ENCODE results near the gene AMBN.

AMBN gene

GRCh38 chr4:70559924-70560323 lies 32.1 kb upstream of the AMBN start:
- no peaks in the 10 kb centered on the region for H3K9me3 ChIP-seq (ENCODE audit: severe bottlenecking)
- no peaks in the 10 kb centered on the region for H3K36me3 ChIP-seq (ENCODE audit: low read depth)
- no peaks in the 10 kb centered on the region for H3K27me3 ChIP-seq (ENCODE audit: insufficient read depth, poor library complexity, severe bottlenecking)
- no peaks in the 10 kb centered on the region for H3K4me1 ChIP-seq (ENCODE audit: insufficient read depth, poor library complexity, severe bottlenecking)
- DNase-seq (ENCODE audit: low spot score) = no peak
- ATAC-seq (ENCODE audit: low read depth) = no peak
- TF ChIP-seq CTCF (IDR thresholded peaks at IDR 0.05; ENCODE audit: poor library complexity, severe bottlenecking) = no peak
- H3K27ac ChIP-seq (ENCODE audit: poor library complexity, severe bottlenecking) = no peak overlapping the region
- H3K4me3 ChIP-seq (ENCODE audit: severe bottlenecking) = no peak overlapping the region

- Histone ChIP-seq H3K4me1 (ENCODE audit: insufficient read depth, poor library complexity, severe bottlenecking) (no peaks in the 10 kb centered on the region), H3K4me3 (ENCODE audit: severe bottlenecking) (no peak overlapping the region), H3K9me3 (ENCODE audit: severe bottlenecking) (no peaks in the 10 kb centered on the region), H3K27ac (ENCODE audit: poor library complexity, severe bottlenecking) (no peak overlapping the region), H3K36me3 (ENCODE audit: low read depth) (no peaks in the 10 kb centered on the region), H3K27me3 (ENCODE audit: insufficient read depth, poor library complexity, severe bottlenecking) (no peaks in the 10 kb centered on the region)
- no peak for DNase-seq (ENCODE audit: low spot score)
- no peak for ATAC-seq (ENCODE audit: low read depth)
- no peak for TF ChIP-seq CTCF (IDR thresholded peaks at IDR 0.05; ENCODE audit: poor library complexity, severe bottlenecking)
Observed at GRCh38 chr4:70564033-70564432, 28.0 kb upstream of the AMBN start.

- H3K4me1 ChIP-seq (ENCODE audit: insufficient read depth, poor library complexity, severe bottlenecking) = no peaks in the 10 kb centered on the region
- H3K27me3 ChIP-seq (ENCODE audit: insufficient read depth, poor library complexity, severe bottlenecking) = no peaks in the 10 kb centered on the region
- no peaks in the 10 kb centered on the region for H3K9me3 ChIP-seq (ENCODE audit: severe bottlenecking)
- ATAC-seq (ENCODE audit: low read depth) (no peak), DNase-seq (ENCODE audit: low spot score) (no peak)
- H3K27ac ChIP-seq (ENCODE audit: poor library complexity, severe bottlenecking) = no peak overlapping the region
- TF ChIP-seq CTCF (IDR thresholded peaks at IDR 0.05; ENCODE audit: poor library complexity, severe bottlenecking) = no peak
- H3K36me3 ChIP-seq (ENCODE audit: low read depth) = no peaks in the 10 kb centered on the region
- H3K4me3 ChIP-seq (ENCODE audit: severe bottlenecking) = no peak overlapping the region
Observed at GRCh38 chr4:70570796-70571195, 21.3 kb upstream of the AMBN start.

GRCh38 chr4:70571772-70572171 lies 20.3 kb upstream of the AMBN start:
- ATAC-seq (ENCODE audit: low read depth) (no peak), DNase-seq (ENCODE audit: low spot score) (no peak)
- Histone ChIP-seq H3K4me3 (ENCODE audit: severe bottlenecking) (no peak overlapping the region), H3K27ac (ENCODE audit: poor library complexity, severe bottlenecking) (no peak overlapping the region), H3K36me3 (ENCODE audit: low read depth) (no peaks in the 10 kb centered on the region), H3K9me3 (ENCODE audit: severe bottlenecking) (no peaks in the 10 kb centered on the region), H3K27me3 (ENCODE audit: insufficient read depth, poor library complexity, severe bottlenecking) (no peaks in the 10 kb centered on the region), H3K4me1 (ENCODE audit: insufficient read depth, poor library complexity, severe bottlenecking) (no peaks in the 10 kb centered on the region)
- TF ChIP-seq CTCF (IDR thresholded peaks at IDR 0.05; ENCODE audit: poor library complexity, severe bottlenecking) = no peak

- no peak overlapping the region for H3K4me3 ChIP-seq (ENCODE audit: severe bottlenecking)
- H3K4me1 ChIP-seq (ENCODE audit: insufficient read depth, poor library complexity, severe bottlenecking) = no peaks in the 10 kb centered on the region
- H3K36me3 ChIP-seq (ENCODE audit: low read depth) = no peaks in the 10 kb centered on the region
- DNase-seq (ENCODE audit: low spot score) (no peak), ATAC-seq (ENCODE audit: low read depth) (no peak)
- H3K27me3 ChIP-seq (ENCODE audit: insufficient read depth, poor library complexity, severe bottlenecking) = no peaks in the 10 kb centered on the region
- no peaks in the 10 kb centered on the region for H3K9me3 ChIP-seq (ENCODE audit: severe bottlenecking)
- TF ChIP-seq CTCF (IDR thresholded peaks at IDR 0.05; ENCODE audit: poor library complexity, severe bottlenecking) = no peak
- H3K27ac ChIP-seq (ENCODE audit: poor library complexity, severe bottlenecking) = no peak overlapping the region
Observed at GRCh38 chr4:70575964-70576363, 16.1 kb upstream of the AMBN start.

Measured in RWPE2 (cell line).